Left ventricle myocardium inferior (tissue), 1 donor: ENCODE measurements around the gene SLC26A1. TPM values are rescaled to one million over a fixed set of nuclear protein-coding genes. Genes with fewer than 3 reads are reported as not detected.

Source experiments
- DNase-seq: peaks from one replicate; pipeline ENCODE4 v3.0.0-alpha.2; 2020
- H3K27ac ChIP-seq: fragments of 200-600 bp; replicated peaks from 2 replicates; pipeline ENCODE4 v1.8.0; 2021
- H3K27me3 ChIP-seq: fragments of 200-600 bp; 2 replicates; pipeline ENCODE4 v1.8.0; 2021; ENCODE audit warnings: low read depth
- H3K36me3 ChIP-seq: fragments of 200-600 bp; 2 replicates; pipeline ENCODE4 v1.8.0; 2021
- H3K4me1 ChIP-seq: fragments of 200-600 bp; 2 replicates; pipeline ENCODE4 v1.8.0; 2021
- H3K4me3 ChIP-seq: fragments of 200-600 bp; 2 replicates; pipeline ENCODE4 v1.8.0; 2021; ENCODE audit warnings: mild to moderate bottlenecking, moderate library complexity
- H3K9me3 ChIP-seq: fragments of 200-600 bp; replicated peaks from 2 replicates; pipeline ENCODE4 v1.8.0; 2021
- CTCF ChIP-seq: fragments of 200-600 bp; IDR thresholded peaks from 2 replicates; pipeline ENCODE4 v1.8.0; 2021; ENCODE audit warnings: antibody characterized with exemption, mild to moderate bottlenecking, borderline replicate concordance
- intact Hi-C: fragments of 100-400 bp; cut with micrococcal nuclease; formaldehyde crosslinking; loops from one replicate; pipeline ENCODE4 v1.11.0; 2022
- total RNA-seq: library from RNA; stranded (reverse); fragmentation: NEBNext Ultra II Directional; extraction: Animal tissue kit (Norgen Biotek cat#: 25700); gene quantifications from one replicate; pipeline ENCODE4 v1.2.1, GENCODE V29; 2021
- donor health status: DM: no; HTN: yes; CAD: no; lungs with severe emphysema.

Gene SLC26A1
- total RNA-seq, 1 donor from 2014 or later: not detected

- intact Hi-C loops: no loop called here
- no peak for DNase-seq
- no peaks in the 10 kb centered on the region for H3K4me1 ChIP-seq
Measured at GRCh38 chr4:955161-955921, 37.9 kb downstream of the SLC26A1 start.

GRCh38 chr4:954211-955020 is 38.8 kb downstream of the SLC26A1 start:
- H3K9me3 ChIP-seq: no peaks in the 10 kb centered on the region
- H3K4me1 ChIP-seq: no peaks in the 10 kb centered on the region
- DNase-seq: no peak
- H3K36me3 ChIP-seq: peaks cover 46% of the 10 kb centered on the region
- intact Hi-C loops: no loop called here
- no peak overlapping the region for H3K27ac ChIP-seq
- H3K27me3 ChIP-seq: no peaks in the 10 kb centered on the region
- H3K4me3 ChIP-seq: no peak overlapping the region
- no peak for TF ChIP-seq CTCF

More at GRCh38 chr4:955161-955921, 37.9 kb downstream of the SLC26A1 start:
- no peaks in the 10 kb centered on the region for H3K27me3 ChIP-seq
- H3K9me3 ChIP-seq: no peaks in the 10 kb centered on the region
- no peak overlapping the region for H3K27ac ChIP-seq
- no peak overlapping the region for H3K4me3 ChIP-seq
- H3K36me3 ChIP-seq: peaks cover 46% of the 10 kb centered on the region
- no peak for TF ChIP-seq CTCF

GRCh38 chr4:953574-953915 is 39.7 kb downstream of the SLC26A1 start:
- Histone ChIP-seq H3K36me3 (peaks cover 45% of the 10 kb centered on the region), H3K27ac (no peak overlapping the region), H3K4me3 (no peak overlapping the region), H3K27me3 (no peaks in the 10 kb centered on the region), H3K9me3 (no peaks in the 10 kb centered on the region), H3K4me1 (no peaks in the 10 kb centered on the region)
- TF ChIP-seq CTCF: no peak
- intact Hi-C loops: no loop called here
- no peak for DNase-seq

- no peak overlapping the region for H3K27ac ChIP-seq
- H3K9me3 ChIP-seq: no peaks in the 10 kb centered on the region
- peaks cover 40% of the 10 kb centered on the region for H3K36me3 ChIP-seq
- no peak for TF ChIP-seq CTCF
- no peaks in the 10 kb centered on the region for H3K27me3 ChIP-seq
- intact Hi-C loops: no loop called here
- no peak for DNase-seq
- H3K4me1 ChIP-seq: peaks cover 3% of the 10 kb centered on the region
- no peak overlapping the region for H3K4me3 ChIP-seq
Measured at GRCh38 chr4:952881-953573, 40.2 kb downstream of the SLC26A1 start.

GRCh38 chr4:951594-952468 is 41.4 kb downstream of the SLC26A1 start:
- Histone ChIP-seq H3K4me1 (peaks cover 7% of the 10 kb centered on the region), H3K27ac (no peak overlapping the region), H3K36me3 (peaks cover 35% of the 10 kb centered on the region), H3K4me3 (no peak overlapping the region), H3K27me3 (no peaks in the 10 kb centered on the region), H3K9me3 (no peaks in the 10 kb centered on the region)
- no peak for TF ChIP-seq CTCF
- intact Hi-C loops: no loop called here
- DNase-seq: no peak
